Measurements from ENCODE around the gene SUPT16H.
"Not testable (repeated sequence)": the region's sequence is repeated elsewhere in the genome, so short reads cannot be mapped to it uniquely, and the experiment has no call there.

The SUPT16H gene

GRCh38 chr14:21356511-21356910, 27.3 kb downstream of the SUPT16H start:
- DNase-seq, result no peak

GRCh38 chr14:21352587-21352986, 31.2 kb downstream of the SUPT16H start:
- no peak for DNase-seq

DNA sequence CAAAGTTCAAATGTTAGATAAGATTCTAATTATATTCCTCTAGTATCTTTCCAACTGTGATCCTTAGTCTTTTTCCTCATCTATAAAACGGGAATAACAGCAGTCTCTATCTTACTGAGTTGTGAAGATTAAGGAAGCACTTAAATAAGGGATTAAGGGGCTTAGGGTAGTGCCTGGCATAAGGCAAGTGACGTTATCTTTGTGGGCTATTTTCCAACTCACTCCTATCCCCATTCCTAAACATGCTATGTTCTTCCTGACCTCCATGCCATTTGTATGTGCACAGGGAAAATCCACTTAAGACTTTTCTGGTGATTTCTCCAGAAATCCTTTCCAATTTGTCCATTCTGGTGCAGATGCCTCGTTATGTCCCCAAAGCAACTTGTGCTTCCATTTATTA, 33.3 kb downstream of the SUPT16H start:
- no peak for DNase-seq

- no peak for DNase-seq
Measured at GRCh38 chr14:21347201-21347600, 36.6 kb downstream of the SUPT16H start.

- no peak for DNase-seq
Measured at GRCh38 chr14:21346532-21347135, 37.2 kb downstream of the SUPT16H start.

DNA sequence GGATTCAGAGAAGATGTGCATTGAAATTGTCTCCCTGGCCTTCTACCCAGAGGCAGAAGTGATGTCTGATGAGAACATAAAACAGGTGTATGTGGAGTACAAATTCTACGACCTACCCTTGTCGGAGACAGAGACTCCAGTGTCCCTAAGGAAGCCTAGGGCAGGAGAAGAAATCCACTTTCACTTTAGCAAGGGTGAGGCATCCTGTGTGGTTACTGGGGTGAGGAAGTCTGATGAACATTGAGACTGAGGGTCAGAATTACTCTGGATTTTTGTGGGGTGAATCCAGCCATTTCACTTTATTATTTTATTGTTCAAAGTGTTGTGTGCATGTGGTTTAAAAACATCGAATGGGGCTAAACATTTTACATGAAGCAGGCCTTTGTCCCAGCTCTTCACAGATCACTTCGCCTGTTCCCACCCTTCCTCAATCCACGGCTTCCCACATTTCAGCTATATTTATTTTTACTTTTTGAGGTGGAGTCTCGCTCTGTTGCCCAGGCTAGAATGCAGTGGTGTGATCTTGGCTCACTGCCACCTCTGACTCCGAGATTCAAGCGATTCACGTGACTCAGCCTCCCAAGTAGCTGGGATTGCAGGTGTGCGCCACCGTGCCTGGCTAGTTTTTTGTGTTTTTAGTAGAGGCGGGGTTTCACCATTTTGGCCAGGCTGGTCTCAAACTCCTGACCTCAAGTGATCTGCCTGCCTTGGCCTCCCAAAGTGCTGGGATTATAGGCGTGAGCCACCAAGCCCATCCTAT, 40.6 kb downstream of the SUPT16H start:
- DNase-seq, result no peak

DNA sequence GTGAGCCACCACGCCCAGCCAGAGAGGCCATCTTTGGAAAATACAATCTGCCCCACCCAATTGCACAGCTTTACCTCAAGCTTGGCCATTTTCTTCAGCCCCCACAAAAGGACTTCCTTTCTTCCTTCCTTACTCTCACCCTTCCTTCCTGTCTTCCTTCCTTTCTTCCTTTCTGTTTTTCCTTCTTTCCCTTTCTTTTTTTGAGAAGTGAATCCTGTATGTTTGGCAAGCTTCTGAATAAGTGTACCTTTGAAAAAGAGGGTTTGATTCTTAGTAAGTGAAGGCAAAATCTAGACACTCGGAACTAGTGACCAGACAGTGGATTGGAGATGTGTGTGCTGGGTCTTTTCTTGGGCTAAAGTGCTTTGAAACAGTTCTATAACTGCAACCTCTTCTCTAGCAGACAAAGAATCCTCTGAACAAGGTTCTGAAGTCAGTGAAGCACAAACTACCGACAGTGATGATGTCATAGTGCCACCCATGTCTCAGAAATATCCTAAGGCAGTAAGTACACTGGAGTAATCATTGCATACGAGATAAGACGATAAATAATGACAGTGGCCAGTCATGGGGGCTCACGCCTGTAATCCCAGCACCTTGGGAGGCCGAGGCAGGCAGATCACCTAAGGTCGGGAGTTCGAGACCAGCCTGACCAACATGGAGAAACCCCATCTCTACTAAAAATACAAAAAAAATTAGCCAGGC, 49.5 kb downstream of the SUPT16H start:
- DNase-seq, result no peak

GRCh38 chr14:21332950-21333349, 50.9 kb downstream of the SUPT16H start:
- no peak for DNase-seq

DNA sequence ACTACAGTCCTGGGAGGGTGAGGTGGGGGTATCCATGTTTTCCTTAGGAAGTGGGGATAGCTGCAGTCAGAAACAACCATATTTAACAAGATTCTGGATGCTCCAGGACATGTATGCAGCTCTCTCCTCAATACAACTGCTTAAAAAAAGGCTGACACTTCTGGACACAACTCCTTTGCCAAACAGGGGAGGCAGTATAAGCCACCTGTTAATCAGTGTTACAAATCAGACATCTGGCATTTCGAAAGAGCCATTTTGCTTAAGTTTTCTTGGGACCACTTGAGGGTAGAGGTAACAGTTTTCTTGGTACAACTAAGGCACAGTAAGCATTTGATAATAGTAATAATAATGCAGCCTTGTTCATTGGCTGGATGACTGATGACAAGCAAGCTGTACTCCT, 56.8 kb downstream of the SUPT16H start:
- DNase-seq, result no peak

- no peak for DNase-seq
Measured at GRCh38 chr14:21322716-21323115, 61.1 kb downstream of the SUPT16H start.

DNA sequence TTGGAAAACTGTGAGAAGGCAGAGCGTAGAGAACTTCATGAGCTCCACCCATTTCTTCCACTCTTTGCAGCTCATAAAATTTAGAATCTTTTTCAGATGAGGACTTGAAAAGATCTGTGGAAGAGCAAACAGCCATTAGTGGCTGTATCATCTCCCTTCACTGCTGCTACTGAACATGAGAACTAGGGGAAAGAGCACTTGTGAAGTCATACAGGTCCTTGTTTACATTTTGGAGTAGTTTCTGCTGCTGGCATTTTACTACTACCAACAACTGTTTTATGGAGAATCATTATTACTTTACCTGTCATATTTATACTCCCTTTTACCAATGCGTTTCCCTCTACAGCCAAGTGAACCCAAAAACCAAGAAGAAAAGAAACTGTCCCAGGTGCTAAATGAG, 62.9 kb downstream of the SUPT16H start:
- no peak for DNase-seq

GRCh38 chr14:21317398-21317797, 66.4 kb downstream of the SUPT16H start:
- DNase-seq, result no peak

DNA sequence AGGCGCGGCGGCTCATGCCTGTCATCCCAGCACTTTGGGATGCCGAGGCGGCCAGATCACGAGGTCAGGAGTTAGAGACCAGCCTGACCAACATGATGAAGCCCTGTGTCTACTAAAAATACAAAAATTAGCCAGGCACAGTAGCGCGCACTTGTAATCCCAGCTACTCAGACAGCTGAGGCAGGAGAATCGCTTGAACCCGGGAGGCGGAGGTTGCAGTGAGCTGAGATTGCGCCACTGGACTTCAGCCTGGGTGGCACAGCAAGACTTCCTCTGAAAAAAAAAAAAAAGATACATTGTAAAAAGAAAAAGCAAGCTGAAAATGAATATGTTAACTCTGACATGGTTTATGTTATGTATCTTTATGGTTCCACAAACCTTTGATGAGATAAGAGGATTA, 70.3 kb downstream of the SUPT16H start:
- DNase-seq, result no peak

DNA sequence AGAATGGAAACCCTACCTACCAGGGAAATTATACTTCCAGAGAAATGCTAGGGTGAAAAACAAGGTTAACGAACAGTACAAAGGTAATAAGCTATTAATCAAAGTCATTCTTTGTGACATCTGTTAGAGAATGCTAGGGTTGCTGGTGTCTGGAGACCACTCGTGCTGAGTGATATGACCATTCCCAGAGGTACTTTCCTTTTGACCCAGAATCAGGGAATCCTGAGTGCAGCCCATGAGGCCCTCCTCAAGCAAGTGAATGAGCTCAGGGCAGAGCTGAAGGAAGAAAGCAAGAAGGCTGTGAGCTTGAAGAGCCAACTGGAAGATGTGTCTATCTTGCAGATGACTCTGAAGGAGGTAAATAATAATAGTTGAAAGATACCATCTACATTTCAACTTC, 72.2 kb downstream of the SUPT16H start:
- no peak for DNase-seq

DNA sequence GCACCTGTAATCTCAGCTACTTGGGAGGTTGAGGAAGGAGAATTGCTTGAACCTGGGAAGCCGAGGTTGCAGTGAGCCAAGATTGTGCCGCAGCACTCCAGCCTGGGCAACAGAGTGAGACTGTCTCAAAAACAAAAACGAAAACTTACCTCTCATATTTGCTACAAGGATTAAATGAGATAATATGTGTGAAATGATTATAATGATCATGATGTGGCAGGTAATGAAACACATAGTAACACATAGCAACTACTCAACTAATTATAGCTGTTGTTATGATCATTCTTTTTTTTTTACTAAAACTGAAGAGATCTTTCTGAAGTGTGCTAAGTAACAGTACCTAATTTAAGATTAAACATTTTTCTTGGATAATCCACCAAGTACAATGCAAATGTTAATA, 73.9 kb downstream of the SUPT16H start:
- DNase-seq, result no peak

GRCh38 chr14:21309238-21309636, 74.6 kb downstream of the SUPT16H start:
- no peak for DNase-seq

- DNase-seq, result peak; percentile 95
Measured at GRCh38 chr14:21308479-21309237, 75.2 kb downstream of the SUPT16H start.

DNA sequence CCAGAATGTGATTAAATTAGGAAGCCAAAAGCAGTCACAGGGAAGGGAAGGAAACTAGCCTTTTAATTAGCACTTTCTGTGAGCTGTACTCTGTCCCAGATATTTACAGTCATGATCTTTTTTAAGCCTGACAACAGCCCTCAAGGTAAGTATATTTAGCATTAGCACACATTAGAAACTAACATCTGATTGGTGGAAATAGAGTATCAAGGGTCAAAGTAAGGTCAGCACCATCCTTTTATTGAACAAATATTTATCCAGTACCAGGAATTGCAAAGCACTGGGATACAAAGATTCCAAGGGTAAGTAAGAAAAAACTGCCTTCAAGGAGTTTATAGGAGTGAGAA, 75.7 kb downstream of the SUPT16H start:
- no peak for DNase-seq

- DNase-seq, result no peak
Measured at GRCh38 chr14:21307637-21308036, 76.2 kb downstream of the SUPT16H start.

GRCh38 chr14:21302836-21303140, 81.0 kb downstream of the SUPT16H start:
- not testable (repeated sequence) for DNase-seq

DNA sequence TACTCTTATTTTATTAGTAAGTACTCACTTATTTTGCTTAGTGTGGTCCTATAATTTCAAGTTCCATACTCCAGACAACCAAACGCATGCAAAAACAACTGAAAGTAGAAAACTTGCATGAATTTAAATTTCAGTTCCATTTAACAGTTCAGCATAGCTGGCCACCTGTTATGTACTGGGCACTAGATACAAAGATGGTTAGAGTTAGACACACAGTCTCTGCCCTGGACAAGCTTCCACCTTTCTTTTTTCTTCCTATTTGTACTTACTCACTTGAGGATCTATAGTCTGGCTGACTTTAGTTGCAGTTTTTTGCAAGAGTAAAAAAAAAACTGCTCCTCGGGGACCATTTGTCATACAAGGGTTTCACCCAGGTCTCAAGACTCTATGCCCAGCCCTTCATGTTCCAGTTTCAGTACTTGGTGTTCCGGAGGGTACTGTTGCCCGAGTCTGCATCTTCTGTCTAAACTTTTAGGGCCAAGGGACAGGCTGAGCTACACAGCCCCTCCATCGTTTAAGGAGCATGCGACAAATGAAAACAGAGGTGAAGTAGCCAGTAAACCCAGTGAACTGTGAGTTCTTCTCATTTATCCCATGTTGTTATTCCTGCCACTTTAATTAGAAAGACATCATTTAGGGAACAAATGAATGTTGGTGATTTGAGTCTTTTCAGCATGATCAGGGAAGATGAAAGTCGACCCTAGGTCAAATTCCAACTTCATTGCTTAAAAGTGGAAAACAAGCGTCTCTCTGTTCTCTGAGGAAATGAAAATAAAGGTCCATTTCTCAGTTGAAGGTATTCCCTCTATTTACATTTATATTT, 81.6 kb downstream of the SUPT16H start:
- no peak for DNase-seq
